Measurements from ENCODE around the gene AKT1S1.

The AKT1S1 gene

DNA sequence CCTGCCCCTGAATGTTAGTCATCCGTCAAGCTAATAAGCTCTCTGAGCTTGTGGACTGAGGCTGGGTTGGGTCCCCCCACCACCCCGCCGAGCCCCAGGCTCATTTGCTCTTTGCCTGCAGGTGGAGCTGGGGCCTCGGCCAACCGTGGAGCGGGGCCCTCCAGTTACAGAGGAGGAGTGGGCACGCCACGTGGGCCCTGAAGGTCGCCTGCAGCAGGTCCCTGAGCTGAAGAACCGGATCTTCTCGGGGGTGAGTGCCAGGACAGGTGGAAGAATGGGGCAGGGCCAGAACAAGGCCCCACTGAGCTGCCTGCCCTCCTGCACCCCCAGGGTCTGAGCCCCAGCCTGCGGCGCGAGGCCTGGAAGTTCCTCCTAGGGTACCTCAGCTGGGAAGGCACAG is 5.5 kb upstream of the AKT1S1 start:
- no peak for DNase-seq (ENCODE audit: low read depth)

GRCh38 chr19:49881672-49882394 is 4.7 kb upstream of the AKT1S1 start:
- no peak for DNase-seq (ENCODE audit: low read depth)

DNA sequence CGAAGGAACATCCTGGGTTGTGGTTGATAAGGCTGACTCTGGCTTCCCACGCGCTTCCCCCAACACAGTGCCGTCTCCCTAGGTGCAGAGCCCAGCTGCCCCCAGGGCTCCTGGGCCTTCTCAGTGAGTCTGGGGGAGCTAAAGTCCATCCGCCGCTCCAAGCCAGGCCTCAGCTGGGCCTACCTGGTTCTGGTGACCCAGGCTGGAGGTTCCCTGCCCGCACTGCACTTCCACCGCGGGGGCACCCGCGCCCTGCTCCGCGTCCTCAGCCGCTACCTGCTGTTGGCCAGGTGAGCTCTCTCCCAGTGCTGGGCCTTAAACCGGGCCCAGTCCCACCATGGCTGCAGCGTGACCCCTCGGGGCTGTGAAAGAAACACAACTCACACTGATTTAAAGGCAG is 4.0 kb upstream of the AKT1S1 start:
- no peak for DNase-seq (ENCODE audit: low read depth)

DNA sequence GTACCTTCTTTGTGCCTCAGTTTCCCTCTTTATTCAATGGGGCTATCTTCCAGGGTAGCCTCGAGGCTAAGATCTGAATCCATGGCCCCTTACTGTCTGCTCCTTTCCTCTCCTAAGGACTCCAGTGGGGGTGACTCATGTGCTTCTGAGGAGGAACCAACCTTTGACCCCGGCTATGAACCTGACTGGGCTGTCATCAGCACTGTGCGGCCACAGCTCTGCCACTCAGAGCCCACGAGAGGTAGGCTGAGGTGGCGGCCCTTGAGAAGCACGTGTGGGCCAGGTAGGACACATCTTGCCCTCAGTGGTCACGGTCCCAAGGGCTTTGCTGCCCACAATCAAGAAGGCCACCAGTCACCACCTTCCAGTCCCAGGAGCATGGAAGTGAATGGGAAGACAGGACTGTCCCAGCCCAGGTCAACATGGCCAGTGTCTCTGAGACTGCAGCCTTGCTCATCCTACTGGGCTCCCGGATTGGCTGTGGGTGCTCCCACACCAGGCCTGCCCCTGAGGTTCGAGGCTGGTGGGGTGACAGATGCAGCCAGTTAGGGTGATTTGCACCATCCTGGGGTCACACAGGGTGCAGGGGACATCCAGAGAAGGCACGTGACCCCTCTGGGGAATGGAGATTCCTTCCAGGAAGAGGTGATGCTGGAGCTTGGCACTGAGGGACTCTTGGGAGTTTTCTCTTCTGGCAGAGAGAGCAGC is 3.2 kb upstream of the AKT1S1 start:
- no peak for DNase-seq (ENCODE audit: low read depth)

GRCh38 chr19:49879243-49879963 is 2.2 kb upstream of the AKT1S1 start:
- DNase-seq (ENCODE audit: low read depth), result no peak

DNA sequence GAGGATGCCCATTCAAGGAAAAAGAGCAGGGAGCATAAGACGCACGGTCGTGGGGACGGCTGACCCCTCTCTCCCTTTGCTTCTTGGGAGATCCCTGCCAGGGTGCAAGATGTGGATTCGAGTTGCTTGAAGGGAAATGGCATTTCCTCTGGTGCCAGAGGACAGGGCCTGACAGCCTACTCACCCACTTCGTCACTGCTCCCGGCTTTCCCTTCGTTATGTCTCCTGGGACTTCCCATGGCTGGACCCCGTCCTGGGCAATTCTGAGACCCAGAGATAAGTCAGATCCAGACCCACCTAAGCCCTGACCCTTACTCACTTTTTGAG is 1.6 kb upstream of the AKT1S1 start:
- no peak for DNase-seq (ENCODE audit: low read depth)

DNA sequence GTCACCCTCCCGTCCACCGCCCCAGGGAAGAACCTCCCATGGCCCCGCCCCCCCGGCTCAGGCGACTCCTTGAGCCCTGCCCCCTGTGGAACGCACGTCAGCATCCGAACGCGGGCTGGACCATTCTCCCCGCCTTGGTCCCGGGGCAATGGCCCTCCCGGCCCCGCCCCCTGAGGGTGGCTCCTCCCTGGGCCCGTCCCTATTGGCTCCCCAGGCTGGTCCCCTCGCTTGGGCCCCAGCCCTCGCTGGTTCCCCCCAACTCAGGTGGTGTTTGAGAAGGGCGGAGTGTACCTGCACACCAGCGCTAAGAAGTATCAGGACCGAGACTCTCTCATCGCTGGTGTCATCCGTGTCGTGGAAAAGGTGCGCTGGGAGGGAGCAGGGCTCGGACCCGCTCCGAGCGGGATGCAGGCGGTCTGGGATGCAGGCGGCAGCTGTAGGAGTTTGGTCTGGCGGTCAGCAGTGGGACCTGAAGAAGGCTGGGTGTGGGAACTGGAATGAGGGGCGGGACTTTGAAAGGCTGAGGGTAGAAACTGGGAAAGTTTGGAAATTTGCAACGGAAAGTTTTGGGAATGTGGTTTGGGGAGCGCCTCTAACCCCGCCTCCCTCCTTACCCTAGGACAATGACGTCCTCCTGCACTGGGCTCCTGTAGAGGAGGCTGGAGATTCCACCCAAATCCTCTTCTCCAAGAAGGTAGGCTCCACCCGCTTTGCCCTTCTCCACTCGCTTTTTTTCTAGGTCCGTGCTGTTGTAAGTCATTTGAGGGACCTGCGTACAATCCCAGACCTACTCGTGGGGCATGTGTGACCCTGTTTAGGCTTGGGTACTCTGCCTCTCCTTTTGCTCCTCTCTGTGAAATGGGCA is 956 bp upstream of the AKT1S1 start:
- DNase-seq (ENCODE audit: low read depth), result peak; percentile 98

- peak; percentile 96 for DNase-seq (ENCODE audit: low read depth)
These were observed 634 bp downstream of the AKT1S1 start for GRCh38 chr19:49876422-49877019.

DNA sequence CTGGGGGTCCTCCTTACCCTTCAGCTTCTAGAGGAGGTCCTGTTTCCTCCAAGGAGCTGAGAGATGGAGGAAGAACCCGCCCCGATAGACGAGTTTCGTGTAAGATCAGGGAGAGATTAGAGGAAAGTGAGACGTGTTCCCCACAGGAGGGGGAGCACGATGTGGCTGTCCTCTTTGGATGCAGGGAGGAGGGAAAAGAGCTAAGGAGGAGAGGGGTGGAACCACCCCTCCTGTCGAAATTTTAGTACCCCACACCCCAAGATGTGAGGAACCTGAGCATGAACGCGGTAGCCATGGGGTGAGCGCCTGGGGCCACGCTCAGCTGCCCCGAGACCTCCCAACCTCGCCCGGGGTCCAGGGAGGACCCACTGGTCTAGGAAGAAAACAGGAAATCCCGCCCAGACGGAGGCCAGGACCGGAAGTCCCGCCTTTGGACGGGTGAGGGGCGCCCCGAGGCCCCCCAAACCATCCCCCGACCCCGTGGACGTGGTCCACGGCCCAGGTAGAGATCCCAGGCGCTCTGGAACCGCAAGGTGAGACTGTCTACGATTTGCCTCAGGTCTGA is 1.2 kb downstream of the AKT1S1 start:
- peak; percentile 42 for DNase-seq (ENCODE audit: low read depth)

GRCh38 chr19:49875177-49875576 is 2.0 kb downstream of the AKT1S1 start:
- no peak for DNase-seq (ENCODE audit: low read depth)

DNA sequence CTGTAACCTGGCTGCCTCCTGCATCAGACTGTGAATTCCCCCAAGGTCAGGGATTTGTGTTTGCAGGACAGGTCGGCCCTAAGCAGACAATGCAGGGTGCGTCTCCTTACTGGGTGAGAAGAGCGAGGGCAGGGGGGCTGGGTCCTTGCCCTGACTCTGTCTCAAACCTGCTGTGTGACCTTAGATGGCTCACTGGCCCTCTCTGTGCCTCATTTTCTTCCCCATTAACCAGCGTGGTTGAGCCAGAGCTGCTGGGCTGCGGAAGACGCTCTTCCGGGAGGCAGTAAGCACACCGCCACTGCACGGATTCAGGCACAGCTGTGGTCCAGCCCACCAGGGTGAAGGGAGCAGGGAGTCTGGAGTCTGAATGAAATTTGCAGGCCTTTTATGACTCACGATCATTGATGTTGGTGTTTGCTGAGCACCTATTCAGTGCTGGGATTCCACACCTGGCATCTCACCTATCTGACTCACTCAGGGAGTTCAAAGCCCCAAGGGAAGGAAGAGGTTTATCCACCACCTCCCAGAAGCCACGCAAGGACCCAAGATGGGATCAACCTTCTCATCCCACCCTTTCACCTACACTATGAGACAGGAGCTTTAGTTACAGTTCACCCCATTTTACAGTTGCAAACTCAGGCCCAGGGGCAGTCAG is 2.5 kb downstream of the AKT1S1 start:
- no peak for DNase-seq (ENCODE audit: low read depth)

DNA sequence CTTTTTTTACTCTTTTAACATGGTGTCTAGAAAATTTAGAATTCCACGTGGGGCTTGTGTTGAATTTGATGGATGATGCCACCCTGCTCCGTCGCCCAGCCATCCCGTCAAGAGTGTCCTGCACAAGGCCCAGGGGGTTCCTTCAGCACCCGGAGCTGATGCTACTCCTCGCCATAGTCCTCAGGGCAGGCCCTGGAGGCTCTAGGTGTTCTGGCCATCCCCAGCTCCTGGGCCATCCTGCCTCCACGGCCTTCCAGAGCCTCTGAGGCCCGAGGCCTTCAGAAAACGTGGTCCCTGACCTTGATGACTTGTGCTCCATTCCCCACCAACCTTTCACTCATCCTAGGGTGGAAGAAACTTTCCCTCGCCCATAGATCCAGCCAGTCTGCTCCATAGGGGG is 3.3 kb downstream of the AKT1S1 start:
- no peak for DNase-seq (ENCODE audit: low read depth)

DNA sequence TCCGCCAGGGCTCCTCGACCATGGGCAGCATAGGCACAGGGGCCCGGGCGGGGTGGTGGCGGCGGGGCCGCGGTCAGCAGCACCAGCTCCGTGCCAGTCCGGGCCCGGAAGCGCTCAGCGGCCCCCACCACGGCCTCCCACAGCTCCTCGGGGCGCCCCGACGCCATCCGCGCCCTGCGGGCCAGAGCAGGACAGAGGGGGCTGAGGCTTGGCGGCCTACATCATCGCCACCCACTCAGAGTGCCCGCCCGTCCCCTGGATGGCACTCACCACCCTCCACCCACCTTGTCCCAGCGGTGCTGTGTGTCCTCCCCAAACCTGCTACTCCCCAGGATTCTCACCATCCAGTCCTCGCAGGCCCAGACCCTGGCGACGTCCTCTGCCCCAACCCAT is 4.0 kb downstream of the AKT1S1 start:
- no peak for DNase-seq (ENCODE audit: low read depth)

DNA sequence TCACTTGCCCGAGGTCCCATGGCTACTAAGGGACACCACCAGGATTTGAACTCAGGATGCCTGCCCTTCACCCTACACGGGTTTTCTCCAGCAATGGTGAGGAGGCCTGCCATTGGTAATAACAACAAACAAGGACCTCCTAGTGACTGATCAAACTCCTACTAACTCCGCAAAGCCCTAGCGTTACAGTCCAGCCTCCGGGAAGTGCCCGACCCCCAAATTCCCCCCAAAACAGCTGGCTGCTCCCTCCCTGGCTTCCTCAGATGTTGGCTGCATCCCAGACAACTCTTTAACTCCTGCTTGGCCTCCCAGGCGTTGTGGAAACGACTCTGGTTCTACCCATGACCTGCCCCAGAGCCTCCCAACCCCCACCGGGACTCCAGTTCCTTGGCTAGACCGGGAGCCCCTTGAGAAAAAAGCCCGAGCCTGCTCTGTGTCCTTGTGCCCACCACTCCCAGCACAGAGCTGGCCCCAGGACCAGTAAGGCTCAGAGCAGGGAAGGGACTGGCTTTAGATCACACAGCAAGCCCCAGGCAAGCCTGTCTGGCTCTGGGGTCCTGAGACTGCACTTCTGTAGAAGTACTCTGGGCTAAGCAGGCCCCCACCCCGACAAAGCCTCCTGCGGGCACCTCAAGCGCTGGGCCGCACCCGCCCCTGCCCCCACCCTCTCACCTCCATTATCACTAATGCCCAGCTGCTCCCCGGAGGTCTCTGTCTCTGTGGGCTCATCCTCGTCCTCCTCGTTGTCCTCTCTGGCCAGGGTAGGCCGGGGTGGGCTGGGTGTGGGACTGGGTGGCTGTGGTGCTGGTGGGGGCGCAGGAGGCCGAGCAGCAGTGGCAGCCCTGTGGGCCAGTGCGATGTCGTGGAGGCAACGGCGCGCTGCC is 4.7 kb downstream of the AKT1S1 start:
- DNase-seq (ENCODE audit: low read depth), result no peak

DNA sequence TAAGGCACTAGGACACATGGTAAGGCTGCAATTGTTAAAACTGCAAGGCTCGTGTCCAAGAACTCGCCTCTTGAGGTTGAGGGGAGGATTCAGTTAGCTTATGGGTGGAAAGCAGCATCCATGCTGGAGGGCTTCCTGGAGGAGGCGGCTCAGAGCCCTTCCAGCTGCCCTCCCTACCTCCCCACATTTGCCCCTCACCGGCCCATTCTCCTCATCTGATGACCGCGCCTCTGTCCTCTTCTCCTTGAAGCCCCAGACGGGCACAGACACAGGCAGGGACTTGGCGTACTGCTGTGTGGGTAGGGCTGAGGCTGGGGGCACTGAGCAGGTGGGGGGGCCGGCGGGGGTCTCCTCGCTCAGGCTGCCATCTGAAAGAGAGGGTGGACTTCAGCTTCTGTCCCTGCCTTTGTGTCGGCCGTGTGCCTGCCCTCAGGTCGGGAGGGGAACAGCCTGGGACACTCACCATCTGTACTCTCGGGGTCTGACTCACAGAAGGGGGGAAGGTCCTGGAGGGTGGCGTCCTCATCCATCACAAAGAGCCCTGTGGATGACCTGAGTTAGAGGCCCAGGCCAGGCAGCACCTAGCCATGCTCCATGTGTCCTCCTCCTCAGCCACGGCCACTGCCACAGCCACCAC is 5.7 kb downstream of the AKT1S1 start:
- DNase-seq (ENCODE audit: low read depth), result no peak

GRCh38 chr19:49870309-49870901 is 6.8 kb downstream of the AKT1S1 start:
- no peak for DNase-seq (ENCODE audit: low read depth)

- peak; percentile 81 for DNase-seq (ENCODE audit: low read depth)
These were observed 7.5 kb downstream of the AKT1S1 start for GRCh38 chr19:49869484-49870308.

- DNase-seq (ENCODE audit: low read depth), result no peak
These were observed 8.1 kb downstream of the AKT1S1 start for GRCh38 chr19:49869009-49869483.

Data from activated T-cell treated with anti-CD3 and anti-CD28 coated beads for 1 hour (primary cell).